WTC11 (cell line): Measurements from ENCODE around the gene GRP. TPM values are rescaled to one million over a fixed set of nuclear protein-coding genes. Genes with fewer than 3 reads are reported as not detected.

Experiments used
- ATAC-seq: fragments of 200-7000 bp; cut with Tn5 transposase; 2 replicates; pipeline ENCODE4 v1.10.0; 2021; ENCODE audit warnings: mild to moderate bottlenecking, moderate library complexity
- CTCF ChIA-PET: fragments of 300-600 bp; sonication (Branson Sonifier 250); formaldehyde crosslinking; loops from one replicate; lab custom pipeline; 2021; ENCODE audit warnings: antibody characterized with exemption; lab: Charles Lee
- POLR2A ChIA-PET: fragments of 350-600 bp; sonication (Branson Sonifier 250); formaldehyde crosslinking; loops from one replicate; lab custom pipeline; 2021; ENCODE audit warnings: antibody characterized with exemption; lab: Charles Lee
- DNase-seq: peaks from one replicate; pipeline ENCODE4 v3.0.0; 2021; ENCODE audit warnings: low spot score
- H3K27ac Mint-ChIP-seq: 2 replicates; pipeline ENCODE4 v1.8.0; 2021; ENCODE audit warnings: mixed read lengths
- H3K27me3 Mint-ChIP-seq: 2 replicates; pipeline ENCODE4 v1.8.0; 2021; ENCODE audit warnings: low read depth, mild to moderate bottlenecking, moderate library complexity, mixed read lengths
- H3K36me3 Mint-ChIP-seq: 2 replicates; pipeline ENCODE4 v1.8.0; 2021; ENCODE audit warnings: mixed read lengths
- H3K4me1 Mint-ChIP-seq: 2 replicates; pipeline ENCODE4 v1.8.0; 2022; ENCODE audit warnings: mixed read lengths
- H3K4me3 Mint-ChIP-seq: 2 replicates; pipeline ENCODE4 v1.8.0; 2021; ENCODE audit warnings: mild to moderate bottlenecking, moderate library complexity, mixed read lengths
- H3K9me3 Mint-ChIP-seq: 2 replicates; pipeline ENCODE4 v1.8.0; 2021; ENCODE audit warnings: mixed read lengths
- ARID4B ChIP-seq: sonication (generic); formaldehyde crosslinking; IDR thresholded peaks from 2 replicates; pipeline ENCODE4 v1.8.0; 2023; ENCODE audit warnings: missing genetic modification reagents, mild to moderate bottlenecking, borderline replicate concordance
- EMX1 ChIP-seq: fragments of 250-450 bp; sonication (Bioruptor Pico); IDR thresholded peaks from 2 replicates; pipeline ENCODE4 v1.8.0; 2021; ENCODE audit warnings: mild to moderate bottlenecking
- ETV6 ChIP-seq: sonication (generic); formaldehyde crosslinking; IDR thresholded peaks from 2 replicates; pipeline ENCODE4 v1.8.1; 2022; ENCODE audit warnings: mild to moderate bottlenecking, missing genetic modification reagents
- KAT7 ChIP-seq: sonication (generic); formaldehyde crosslinking; IDR thresholded peaks from 2 replicates; pipeline ENCODE4 v1.8.1; 2023; ENCODE audit warnings: missing genetic modification reagents, mild to moderate bottlenecking, borderline replicate concordance
- NFATC4 ChIP-seq: fragments of 250-450 bp; sonication (Bioruptor Pico); IDR thresholded peaks from 2 replicates; pipeline ENCODE4 v1.9.0; 2021; ENCODE audit warnings: mild to moderate bottlenecking
- NFYB ChIP-seq: sonication (generic); formaldehyde crosslinking; conservative IDR thresholded peaks from 2 replicates; pipeline ENCODE4 v1.8.0; 2022; ENCODE audit warnings: low read depth, missing genetic modification reagents
- NR2C2 ChIP-seq: sonication (generic); formaldehyde crosslinking; IDR thresholded peaks from 2 replicates; pipeline ENCODE4 v1.8.0; 2022; ENCODE audit warnings: mild to moderate bottlenecking, missing genetic modification reagents
- TCF7 ChIP-seq: sonication (generic); formaldehyde crosslinking; IDR thresholded peaks from 2 replicates; pipeline ENCODE4 v1.8.0; 2022; ENCODE audit warnings: mild to moderate bottlenecking, low read depth, missing genetic modification reagents, moderate library complexity
- TEAD4 ChIP-seq: sonication (generic); formaldehyde crosslinking; IDR thresholded peaks from 2 replicates; pipeline ENCODE4 v1.8.0; 2022; ENCODE audit warnings: mild to moderate bottlenecking, missing genetic modification reagents
- TP53 ChIP-seq: sonication (generic); formaldehyde crosslinking; IDR thresholded peaks from 2 replicates; pipeline ENCODE4 v1.8.1; 2023; ENCODE audit warnings: mild to moderate bottlenecking, missing genetic modification reagents
- ZNF121 ChIP-seq: sonication (generic); formaldehyde crosslinking; IDR thresholded peaks from 2 replicates; pipeline ENCODE4 v1.8.0; 2023; ENCODE audit warnings: missing genetic modification reagents
- ZNF138 ChIP-seq: sonication (generic); formaldehyde crosslinking; conservative IDR thresholded peaks from 2 replicates; pipeline ENCODE4 v1.8.1; 2022; ENCODE audit warnings: mild to moderate bottlenecking, moderate library complexity, missing genetic modification reagents
- total RNA-seq: library from RNA; stranded (reverse); gene quantifications from 3 replicates; pipeline ENCODE4 v1.2.3, GENCODE V29; 2021
- TF ChIP-seq, protein P1 (sequence below): sonication (generic); formaldehyde crosslinking; IDR thresholded peaks from 2 replicates; pipeline ENCODE4 v1.8.1; 2023; ENCODE audit warnings: mild to moderate bottlenecking, moderate library complexity, missing genetic modification reagents
- TF ChIP-seq, protein P2 (sequence below): fragments of 250-450 bp; sonication (Bioruptor Pico); IDR thresholded peaks from 2 replicates; pipeline ENCODE4 v1.9.0; 2021; ENCODE audit warnings: mild to moderate bottlenecking, borderline replicate concordance
- TF ChIP-seq, protein P3 (sequence below): sonication (generic); formaldehyde crosslinking; IDR thresholded peaks from 2 replicates; pipeline ENCODE4 v1.8.1; 2022; ENCODE audit warnings: low read depth, missing genetic modification reagents, borderline replicate concordance
- TF ChIP-seq, protein P4 (sequence below): fragments of 200-600 bp; IDR thresholded peaks from 2 replicates; pipeline ENCODE4 v1.8.0; 2022; ENCODE audit warnings: antibody characterized with exemption

GRP gene
- total RNA-seq, 1 experiment from 2014 or later, result 0.22 TPM

- CTCF ChIA-PET, result interaction anchor here (0.9 to 4.5 kb wide), 9 partner anchors 10 to 560 kb away, joined by 3 to 44 read pairs (median 3); partner anchors contain the start of genes GRP and RAX
- ATAC-seq, result no peak
Measured at GRCh38 chr18:59263661-59264060, 43.7 kb downstream of the GRP start.

More at GRCh38 chr18:59263661-59264060, 43.7 kb downstream of the GRP start:
- Mint-ChIP-seq H3K27ac (no peak overlapping the region), H3K36me3 (no peaks in the 10 kb centered on the region; the same call in 1 of the 2 replicates), H3K4me3 (peak overlapping the region; percentile 66), H3K27me3 (peaks cover 100% of the 10 kb centered on the region)
- no peak for DNase-seq
- POLR2A ChIA-PET, result interaction anchor here (0.9 kb wide), 1 partner anchor 9 kb away, joined by 4 read pairs; the partner anchor contains the start of gene RAX
- TF ChIP-seq ETV6 (CRISPR knock-in tag), result no peak
- no peak for TF ChIP-seq ZNF138 (CRISPR knock-in tag)
- TF ChIP-seq TCF7 (CRISPR knock-in tag), result no peak
- no peak for TF ChIP-seq EMX1 (CRISPR knock-in tag)
- TF ChIP-seq, protein P1, sequence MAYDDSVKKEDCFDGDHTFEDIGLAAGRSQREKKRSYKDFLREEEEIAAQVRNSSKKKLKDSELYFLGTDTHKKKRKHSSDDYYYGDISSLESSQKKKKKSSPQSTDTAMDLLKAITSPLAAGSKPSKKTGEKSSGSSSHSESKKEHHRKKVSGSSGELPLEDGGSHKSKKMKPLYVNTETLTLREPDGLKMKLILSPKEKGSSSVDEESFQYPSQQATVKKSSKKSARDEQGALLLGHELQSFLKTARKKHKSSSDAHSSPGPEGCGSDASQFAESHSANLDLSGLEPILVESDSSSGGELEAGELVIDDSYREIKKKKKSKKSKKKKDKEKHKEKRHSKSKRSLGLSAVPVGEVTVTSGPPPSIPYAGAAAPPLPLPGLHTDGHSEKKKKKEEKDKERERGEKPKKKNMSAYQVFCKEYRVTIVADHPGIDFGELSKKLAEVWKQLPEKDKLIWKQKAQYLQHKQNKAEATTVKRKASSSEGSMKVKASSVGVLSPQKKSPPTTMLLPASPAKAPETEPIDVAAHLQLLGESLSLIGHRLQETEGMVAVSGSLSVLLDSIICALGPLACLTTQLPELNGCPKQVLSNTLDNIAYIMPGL, result no peak
- no peak for TF ChIP-seq TEAD4 (CRISPR knock-in tag)
- TF ChIP-seq TP53 (CRISPR knock-in tag), result no peak
- TF ChIP-seq NR2C2 (CRISPR knock-in tag), result no peak
- TF ChIP-seq ARID4B, result no peak
- TF ChIP-seq KAT7, result no peak
- TF ChIP-seq NFATC4, result no peak
- TF ChIP-seq NFYB, result no peak
- TF ChIP-seq, protein P2, sequence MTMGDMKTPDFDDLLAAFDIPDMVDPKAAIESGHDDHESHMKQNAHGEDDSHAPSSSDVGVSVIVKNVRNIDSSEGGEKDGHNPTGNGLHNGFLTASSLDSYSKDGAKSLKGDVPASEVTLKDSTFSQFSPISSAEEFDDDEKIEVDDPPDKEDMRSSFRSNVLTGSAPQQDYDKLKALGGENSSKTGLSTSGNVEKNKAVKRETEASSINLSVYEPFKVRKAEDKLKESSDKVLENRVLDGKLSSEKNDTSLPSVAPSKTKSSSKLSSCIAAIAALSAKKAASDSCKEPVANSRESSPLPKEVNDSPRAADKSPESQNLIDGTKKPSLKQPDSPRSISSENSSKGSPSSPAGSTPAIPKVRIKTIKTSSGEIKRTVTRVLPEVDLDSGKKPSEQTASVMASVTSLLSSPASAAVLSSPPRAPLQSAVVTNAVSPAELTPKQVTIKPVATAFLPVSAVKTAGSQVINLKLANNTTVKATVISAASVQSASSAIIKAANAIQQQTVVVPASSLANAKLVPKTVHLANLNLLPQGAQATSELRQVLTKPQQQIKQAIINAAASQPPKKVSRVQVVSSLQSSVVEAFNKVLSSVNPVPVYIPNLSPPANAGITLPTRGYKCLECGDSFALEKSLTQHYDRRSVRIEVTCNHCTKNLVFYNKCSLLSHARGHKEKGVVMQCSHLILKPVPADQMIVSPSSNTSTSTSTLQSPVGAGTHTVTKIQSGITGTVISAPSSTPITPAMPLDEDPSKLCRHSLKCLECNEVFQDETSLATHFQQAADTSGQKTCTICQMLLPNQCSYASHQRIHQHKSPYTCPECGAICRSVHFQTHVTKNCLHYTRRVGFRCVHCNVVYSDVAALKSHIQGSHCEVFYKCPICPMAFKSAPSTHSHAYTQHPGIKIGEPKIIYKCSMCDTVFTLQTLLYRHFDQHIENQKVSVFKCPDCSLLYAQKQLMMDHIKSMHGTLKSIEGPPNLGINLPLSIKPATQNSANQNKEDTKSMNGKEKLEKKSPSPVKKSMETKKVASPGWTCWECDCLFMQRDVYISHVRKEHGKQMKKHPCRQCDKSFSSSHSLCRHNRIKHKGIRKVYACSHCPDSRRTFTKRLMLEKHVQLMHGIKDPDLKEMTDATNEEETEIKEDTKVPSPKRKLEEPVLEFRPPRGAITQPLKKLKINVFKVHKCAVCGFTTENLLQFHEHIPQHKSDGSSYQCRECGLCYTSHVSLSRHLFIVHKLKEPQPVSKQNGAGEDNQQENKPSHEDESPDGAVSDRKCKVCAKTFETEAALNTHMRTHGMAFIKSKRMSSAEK (CRISPR knock-in tag), result no peak
- TF ChIP-seq ZNF121 (CRISPR knock-in tag), result no peak
- TF ChIP-seq, protein P3, sequence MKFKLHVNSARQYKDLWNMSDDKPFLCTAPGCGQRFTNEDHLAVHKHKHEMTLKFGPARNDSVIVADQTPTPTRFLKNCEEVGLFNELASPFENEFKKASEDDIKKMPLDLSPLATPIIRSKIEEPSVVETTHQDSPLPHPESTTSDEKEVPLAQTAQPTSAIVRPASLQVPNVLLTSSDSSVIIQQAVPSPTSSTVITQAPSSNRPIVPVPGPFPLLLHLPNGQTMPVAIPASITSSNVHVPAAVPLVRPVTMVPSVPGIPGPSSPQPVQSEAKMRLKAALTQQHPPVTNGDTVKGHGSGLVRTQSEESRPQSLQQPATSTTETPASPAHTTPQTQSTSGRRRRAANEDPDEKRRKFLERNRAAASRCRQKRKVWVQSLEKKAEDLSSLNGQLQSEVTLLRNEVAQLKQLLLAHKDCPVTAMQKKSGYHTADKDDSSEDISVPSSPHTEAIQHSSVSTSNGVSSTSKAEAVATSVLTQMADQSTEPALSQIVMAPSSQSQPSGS, result no peak
- TF ChIP-seq, protein P4, sequence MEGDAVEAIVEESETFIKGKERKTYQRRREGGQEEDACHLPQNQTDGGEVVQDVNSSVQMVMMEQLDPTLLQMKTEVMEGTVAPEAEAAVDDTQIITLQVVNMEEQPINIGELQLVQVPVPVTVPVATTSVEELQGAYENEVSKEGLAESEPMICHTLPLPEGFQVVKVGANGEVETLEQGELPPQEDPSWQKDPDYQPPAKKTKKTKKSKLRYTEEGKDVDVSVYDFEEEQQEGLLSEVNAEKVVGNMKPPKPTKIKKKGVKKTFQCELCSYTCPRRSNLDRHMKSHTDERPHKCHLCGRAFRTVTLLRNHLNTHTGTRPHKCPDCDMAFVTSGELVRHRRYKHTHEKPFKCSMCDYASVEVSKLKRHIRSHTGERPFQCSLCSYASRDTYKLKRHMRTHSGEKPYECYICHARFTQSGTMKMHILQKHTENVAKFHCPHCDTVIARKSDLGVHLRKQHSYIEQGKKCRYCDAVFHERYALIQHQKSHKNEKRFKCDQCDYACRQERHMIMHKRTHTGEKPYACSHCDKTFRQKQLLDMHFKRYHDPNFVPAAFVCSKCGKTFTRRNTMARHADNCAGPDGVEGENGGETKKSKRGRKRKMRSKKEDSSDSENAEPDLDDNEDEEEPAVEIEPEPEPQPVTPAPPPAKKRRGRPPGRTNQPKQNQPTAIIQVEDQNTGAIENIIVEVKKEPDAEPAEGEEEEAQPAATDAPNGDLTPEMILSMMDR, result no peak
- TF ChIP-seq, all 79 proteins: peak for 0
- H3K9me3 Mint-ChIP-seq, result no peaks in the 10 kb centered on the region
- peaks cover 39% of the 10 kb centered on the region for H3K4me1 Mint-ChIP-seq
